SK-N-SH (cell line): ENCODE measurements around the gene DAGLA. TPM values are rescaled to one million over a fixed set of nuclear protein-coding genes. Genes with fewer than 3 reads are reported as not detected.

Experiments
- CTCF ChIA-PET: fragments of 300-600, 350-600 bp; formaldehyde crosslinking; extraction: SDS; loops from one replicate; lab custom pipeline; 2021; lab: Yijun Ruan, JAX
- POLR2A ChIA-PET: fragments of 350-600 bp; sonication (Branson Sonifier 250); formaldehyde crosslinking; extraction: SDS; loops from one replicate; lab custom pipeline; 2020; ENCODE audit warnings: antibody characterized with exemption, inconsistent platforms; lab: Yijun Ruan, JAX
- DNase-seq: peaks from one replicate; pipeline ENCODE4 v3.0.0; 2012
- H2AFZ ChIP-seq: fragments of 200-600 bp; sonication (generic); 2 replicates; pipeline ENCODE4 v1.8.1; 2016; ENCODE audit warnings: antibody characterized with exemption, mild to moderate bottlenecking, low read depth
- H3F3A ChIP-seq: fragments of 200-600 bp; sonication (generic); replicated peaks from 2 replicates; pipeline ENCODE3; 2016; ENCODE audit warnings: antibody characterized with exemption, mild to moderate bottlenecking; ENCODE audit not compliant: insufficient read depth
- H3K27ac ChIP-seq, 2 experiments: fragments of 200-500 bp in 1 of 2; fragments of 200-600 bp in 1 of 2; sonication (Bioruptor generic) in 1 of 2; sonication (generic), shearing (Covaris generic) in 1 of 2; 2 replicates each; pipeline versions ENCODE4 v1.5.1 to v1.6.1; 2014 to 2016; ENCODE audit warnings: low read depth in 2 of 2, inconsistent platforms in 1 of 2, low read length in 1 of 2, mild to moderate bottlenecking in 1 of 2, mixed read lengths in 1 of 2
- H3K27me3 ChIP-seq: fragments of 200-600 bp; sonication (generic), shearing (Covaris generic); 2 replicates; pipeline ENCODE4 v1.6.1; 2016; ENCODE audit warnings: mixed run types; ENCODE audit not compliant: insufficient read depth
- H3K36me3 ChIP-seq, 2 experiments: fragments of 200-500 bp in 1 of 2; fragments of 200-600 bp in 1 of 2; sonication (Bioruptor generic) in 1 of 2; sonication (generic) in 1 of 2; replicated peaks in 1 of 2; 2 replicates each; pipeline versions ENCODE3 to v1.5.1; 2014 to 2016; ENCODE audit warnings: low read length in 1 of 2, mild to moderate bottlenecking in 1 of 2; ENCODE audit not compliant: insufficient read depth in 2 of 2, control insufficient read depth in 1 of 2
- H3K4me1 ChIP-seq, 2 experiments: fragments of 200-500 bp in 1 of 2; fragments of 200-600 bp in 1 of 2; sonication (Bioruptor generic) in 1 of 2; sonication (generic), shearing (Covaris generic) in 1 of 2; 2 replicates each; pipeline versions ENCODE4 v1.5.1 to v1.6.1; 2014 to 2016; ENCODE audit warnings: low read depth in 1 of 2, low read length in 1 of 2, mixed run types in 1 of 2; ENCODE audit not compliant: insufficient read depth in 2 of 2, control insufficient read depth in 1 of 2
- H3K4me2 ChIP-seq: fragments of 200-600 bp; sonication (generic), shearing (Covaris generic); 2 replicates; pipeline ENCODE4 v1.6.1; 2017; ENCODE audit warnings: mixed run types
- H3K4me3 ChIP-seq, 2 experiments: fragments of 200-500 bp in 1 of 2; fragments of 200-600 bp in 1 of 2; sonication (Bioruptor generic) in 1 of 2; sonication (generic), shearing (Covaris generic) in 1 of 2; 2 replicates each; pipeline versions ENCODE4 v1.5.1 to v1.8.1; 2014 to 2016; ENCODE audit warnings: low read depth in 2 of 2, inconsistent platforms in 1 of 2, low read length in 1 of 2, mild to moderate bottlenecking in 1 of 2, mixed read lengths in 1 of 2, moderate library complexity in 1 of 2
- H3K79me2 ChIP-seq: fragments of 200-600 bp; sonication (generic); 2 replicates; pipeline ENCODE4 v1.8.1; 2017; ENCODE audit warnings: mild to moderate bottlenecking; ENCODE audit not compliant: insufficient read depth
- H3K9ac ChIP-seq: fragments of 200-600 bp; sonication (generic); 2 replicates; pipeline ENCODE4 v1.6.1; 2017; ENCODE audit warnings: mixed run types
- H3K9me2 ChIP-seq: fragments of 200-600 bp; sonication (generic); 2 replicates; pipeline ENCODE4 v1.6.1; 2017; ENCODE audit warnings: mixed run types
- H3K9me3 ChIP-seq: fragments of 200-600 bp; sonication (generic); 2 replicates; pipeline ENCODE4 v1.6.1; 2017; ENCODE audit warnings: mixed run types, mild to moderate bottlenecking, moderate library complexity
- H4K20me1 ChIP-seq: fragments of 200-600 bp; sonication (generic); 2 replicates; pipeline ENCODE4 v1.6.1; 2017; ENCODE audit warnings: mild to moderate bottlenecking, mixed run types; ENCODE audit not compliant: insufficient read depth
- FOXJ3 ChIP-seq: sonication (generic); formaldehyde crosslinking; IDR thresholded peaks from 2 replicates; pipeline ENCODE4 v1.5.1; 2020; ENCODE audit warnings: mild to moderate bottlenecking, missing genetic modification reagents
- FOXM1 ChIP-seq: IDR thresholded peaks from 2 replicates; pipeline ENCODE4 v1.4.0; 2012; ENCODE audit warnings: low read depth, mild to moderate bottlenecking
- MXI1 ChIP-seq: IDR thresholded peaks from 2 replicates; pipeline ENCODE4 v1.6.1; 2012; ENCODE audit warnings: mild to moderate bottlenecking, low read depth, low read length, improper control_type of control experiment
- RFX5 ChIP-seq: IDR thresholded peaks from 2 replicates; pipeline ENCODE4 v1.6.1; 2012; ENCODE audit warnings: mild to moderate bottlenecking, improper control_type of control experiment, low read length
- TEAD4 ChIP-seq: IDR thresholded peaks from 2 replicates; pipeline ENCODE4 v1.4.0; 2012; ENCODE audit warnings: mild to moderate bottlenecking, borderline replicate concordance; ENCODE audit not compliant: insufficient read depth
- WGBS: methylation state at CpG from one replicate; pipeline ENCODE4 v1.1.6; 2017; ENCODE audit warnings: low lambda C conversion rate; 5-methylcytosine and 5-hydroxymethylcytosine counted together
- polyA plus RNA-seq, 3 experiments: library from polyadenylated mRNA; depleted of rRNA; stranded (reverse); fragments of >200 nt; gene quantifications; 2 replicates each; pipeline ENCODE4 v1.2.3, GENCODE V29; 2012
- TF ChIP-seq, protein P1 (sequence below): IDR thresholded peaks from 2 replicates; pipeline ENCODE4 v1.6.1; 2012; ENCODE audit warnings: mild to moderate bottlenecking, low read depth, low read length, moderate library complexity

Gene DAGLA
- polyA plus RNA-seq, 1 of the 3 experiments (the other 2 are of a cell fraction), result 3.3 TPM

DNA sequence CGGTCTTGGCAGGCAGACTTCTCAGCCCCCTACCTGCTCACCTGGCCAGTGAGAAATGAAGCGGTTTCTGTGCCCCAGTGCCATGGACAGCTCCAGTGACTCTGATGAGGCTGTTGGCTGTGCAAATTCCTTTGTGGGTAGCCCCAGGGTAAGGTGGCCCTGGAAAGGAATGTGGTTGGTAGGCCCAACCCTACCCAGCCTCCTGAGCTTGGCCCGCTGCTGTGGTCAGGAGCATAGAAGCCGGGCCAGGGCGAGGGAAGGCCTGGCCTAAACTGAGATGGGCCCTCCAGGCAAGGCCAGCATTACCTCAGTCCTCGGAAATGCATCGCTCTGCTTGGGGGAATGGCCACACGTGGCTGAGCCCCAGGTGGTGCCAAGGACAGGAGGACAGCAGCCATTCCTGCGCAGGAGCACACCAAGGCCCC is 16.9 kb downstream of the DAGLA start:
- TF ChIP-seq, protein P1, sequence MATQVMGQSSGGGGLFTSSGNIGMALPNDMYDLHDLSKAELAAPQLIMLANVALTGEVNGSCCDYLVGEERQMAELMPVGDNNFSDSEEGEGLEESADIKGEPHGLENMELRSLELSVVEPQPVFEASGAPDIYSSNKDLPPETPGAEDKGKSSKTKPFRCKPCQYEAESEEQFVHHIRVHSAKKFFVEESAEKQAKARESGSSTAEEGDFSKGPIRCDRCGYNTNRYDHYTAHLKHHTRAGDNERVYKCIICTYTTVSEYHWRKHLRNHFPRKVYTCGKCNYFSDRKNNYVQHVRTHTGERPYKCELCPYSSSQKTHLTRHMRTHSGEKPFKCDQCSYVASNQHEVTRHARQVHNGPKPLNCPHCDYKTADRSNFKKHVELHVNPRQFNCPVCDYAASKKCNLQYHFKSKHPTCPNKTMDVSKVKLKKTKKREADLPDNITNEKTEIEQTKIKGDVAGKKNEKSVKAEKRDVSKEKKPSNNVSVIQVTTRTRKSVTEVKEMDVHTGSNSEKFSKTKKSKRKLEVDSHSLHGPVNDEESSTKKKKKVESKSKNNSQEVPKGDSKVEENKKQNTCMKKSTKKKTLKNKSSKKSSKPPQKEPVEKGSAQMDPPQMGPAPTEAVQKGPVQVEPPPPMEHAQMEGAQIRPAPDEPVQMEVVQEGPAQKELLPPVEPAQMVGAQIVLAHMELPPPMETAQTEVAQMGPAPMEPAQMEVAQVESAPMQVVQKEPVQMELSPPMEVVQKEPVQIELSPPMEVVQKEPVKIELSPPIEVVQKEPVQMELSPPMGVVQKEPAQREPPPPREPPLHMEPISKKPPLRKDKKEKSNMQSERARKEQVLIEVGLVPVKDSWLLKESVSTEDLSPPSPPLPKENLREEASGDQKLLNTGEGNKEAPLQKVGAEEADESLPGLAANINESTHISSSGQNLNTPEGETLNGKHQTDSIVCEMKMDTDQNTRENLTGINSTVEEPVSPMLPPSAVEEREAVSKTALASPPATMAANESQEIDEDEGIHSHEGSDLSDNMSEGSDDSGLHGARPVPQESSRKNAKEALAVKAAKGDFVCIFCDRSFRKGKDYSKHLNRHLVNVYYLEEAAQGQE, result peak; percentile 63; the same call in 1 of the 2 replicates
- TF ChIP-seq FOXJ3 (CRISPR knock-in tag), result no peak
- TF ChIP-seq, all 33 proteins: peak for 1
- Histone ChIP-seq H2AFZ (no peak overlapping the region), H3K9me3 (no peaks in the 10 kb centered on the region), H3K4me1 (peaks cover 20 to 49% of the 10 kb centered on the region in 2 experiments; a peak in 3 of 4 replicates), H3K79me2 (no peaks in the 10 kb centered on the region), H3K36me3 (no peaks in the 10 kb centered on the region), H3K4me2 (no peak overlapping the region), H4K20me1 (peaks cover 8% of the 10 kb centered on the region; the same call in 1 of the 2 replicates), H3K9ac (no peak overlapping the region), H3K27ac (no peak overlapping the region), H3K4me3 (no peak overlapping the region), H3F3A (no peaks in the 10 kb centered on the region), H3K9me2 (no peaks in the 10 kb centered on the region), H3K27me3 (no peaks in the 10 kb centered on the region)
- DNase-seq, result no peak
- WGBS, result 100% methylated on average over 2 of the region's 9 CpGs
- ChIA-PET POLR2A (no interaction called here), CTCF (interaction anchor here (0.9 to 2.6 kb wide), 3 partner anchors 15 to 36 kb away, joined by 3 to 12 read pairs (median 5); no protein-coding TSS in a partner anchor)

DNA sequence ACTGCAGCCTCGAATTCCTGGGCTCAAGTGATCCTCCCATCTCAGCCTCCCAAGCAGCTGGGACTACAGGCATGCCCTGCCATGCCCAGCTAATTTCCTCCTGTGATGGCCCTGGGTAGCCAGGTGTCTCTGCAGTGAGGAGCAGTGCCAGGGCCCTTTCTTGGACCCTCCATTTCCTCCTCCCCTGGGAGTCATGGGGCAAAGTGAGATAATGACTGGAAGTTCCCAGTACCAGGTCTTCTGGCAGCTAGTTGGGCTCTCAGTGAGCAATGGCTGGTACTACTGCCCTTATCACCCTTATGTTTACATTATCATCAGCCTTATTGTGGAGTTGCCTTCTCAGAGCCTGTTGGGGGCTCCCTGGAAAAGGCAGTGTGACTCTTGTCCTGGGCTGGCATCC is 17.6 kb downstream of the DAGLA start:
- Histone ChIP-seq H3K9ac (no peak overlapping the region), H4K20me1 (peaks cover 8% of the 10 kb centered on the region; the same call in 1 of the 2 replicates), H2AFZ (no peak overlapping the region), H3K4me3 (no peak overlapping the region), H3K4me2 (no peak overlapping the region), H3K27ac (no peak overlapping the region), H3K4me1 (peaks cover 20 to 49% of the 10 kb centered on the region in 2 experiments; a peak in 3 of 4 replicates), H3K27me3 (no peaks in the 10 kb centered on the region), H3F3A (no peaks in the 10 kb centered on the region), H3K79me2 (no peaks in the 10 kb centered on the region), H3K36me3 (no peaks in the 10 kb centered on the region), H3K9me2 (no peaks in the 10 kb centered on the region), H3K9me3 (no peaks in the 10 kb centered on the region)
- POLR2A ChIA-PET, result interaction anchor here (0.8 to 1.2 kb wide), 2 partner anchors 10 to 21 kb away, joined by 3 to 6 read pairs; no protein-coding TSS in a partner anchor
- CTCF ChIA-PET, result interaction anchor here (0.9 to 2.6 kb wide), 5 partner anchors 14 to 36 kb away, joined by 3 to 12 read pairs (median 5); no protein-coding TSS in a partner anchor
- no peak for TF ChIP-seq MXI1
- TF ChIP-seq RFX5, result no peak
- no peak for TF ChIP-seq FOXM1
- no peak for TF ChIP-seq FOXJ3 (CRISPR knock-in tag)
- TF ChIP-seq TEAD4, result no peak
- DNase-seq, result no peak
- 88% methylated on average over 1 of the region's 1 CpG for WGBS
